ENCODE results near the gene ANKRD1.
"Not testable (repeated sequence)": the region's sequence is repeated elsewhere in the genome, so short reads cannot be mapped to it uniquely, and the experiment has no call there.

Gene ANKRD1

GRCh38 chr10:90947030-90947960 is 26.4 kb upstream of the ANKRD1 start:
- Histone ChIP-seq H3K9me2 (replicated peaks; ENCODE audit: insufficient read depth, low read length) (no peaks in the 10 kb centered on the region), H3K4me3 (ENCODE audit: insufficient read depth, low read length, poor library complexity, severe bottlenecking) (no peak overlapping the region), H4K20me1 (ENCODE audit: low read depth, low read length) (no peaks in the 10 kb centered on the region), H3K27ac (ENCODE audit: low read depth, low read length) (no peak overlapping the region), H3K36me3 (ENCODE audit: low read length) (no peaks in the 10 kb centered on the region), H3K9me3 (ENCODE audit: insufficient read depth, low read length) (no peaks in the 10 kb centered on the region), H3K79me2 (ENCODE audit: insufficient read depth, low read length) (no peaks in the 10 kb centered on the region), H3K9ac (ENCODE audit: low read length) (no peak overlapping the region), H3K4me2 (ENCODE audit: low read depth, low read length, poor library complexity, severe bottlenecking) (no peak overlapping the region), H3K27me3 (ENCODE audit: low read length) (no peaks in the 10 kb centered on the region), H3F3A (ENCODE audit: insufficient read depth) (no peaks in the 10 kb centered on the region), H2AFZ (ENCODE audit: low read depth, low read length, severe bottlenecking) (no peak overlapping the region)
- TF ChIP-seq EZH2phosphoT487 (conservative IDR thresholded peaks at IDR 0.05; ENCODE audit: low read length) (no peak), CTCF (IDR thresholded peaks at IDR 0.05; ENCODE audit: insufficient read depth, low read length, poor library complexity, severe bottlenecking) (no peak)

- Histone ChIP-seq H2AFZ (ENCODE audit: low read depth, low read length, severe bottlenecking) (no peak overlapping the region), H3K27ac (ENCODE audit: low read depth, low read length) (no peak overlapping the region), H3K9me3 (ENCODE audit: insufficient read depth, low read length) (no peaks in the 10 kb centered on the region), H3K27me3 (ENCODE audit: low read length) (no peaks in the 10 kb centered on the region), H3K9ac (ENCODE audit: low read length) (no peak overlapping the region), H3K36me3 (ENCODE audit: low read length) (no peaks in the 10 kb centered on the region), H3K4me2 (ENCODE audit: low read depth, low read length, poor library complexity, severe bottlenecking) (no peak overlapping the region), H3K4me3 (ENCODE audit: insufficient read depth, low read length, poor library complexity, severe bottlenecking) (no peak overlapping the region), H3F3A (ENCODE audit: insufficient read depth) (no peaks in the 10 kb centered on the region), H3K9me2 (replicated peaks; ENCODE audit: insufficient read depth, low read length) (no peaks in the 10 kb centered on the region), H4K20me1 (ENCODE audit: low read depth, low read length) (no peaks in the 10 kb centered on the region), H3K79me2 (ENCODE audit: insufficient read depth, low read length) (no peaks in the 10 kb centered on the region)
- TF ChIP-seq CTCF (IDR thresholded peaks at IDR 0.05; ENCODE audit: insufficient read depth, low read length, poor library complexity, severe bottlenecking) = no peak
- TF ChIP-seq EZH2phosphoT487 (conservative IDR thresholded peaks at IDR 0.05; ENCODE audit: low read length) = no peak
These were observed 24.7 kb upstream of the ANKRD1 start for GRCh38 chr10:90945491-90946070.

- H3K27ac ChIP-seq (ENCODE audit: low read depth, low read length) = no peak overlapping the region
- H3K36me3 ChIP-seq (ENCODE audit: low read length) = no peaks in the 10 kb centered on the region
- H3F3A ChIP-seq (ENCODE audit: insufficient read depth) = no peaks in the 10 kb centered on the region
- no peaks in the 10 kb centered on the region for H3K9me2 ChIP-seq (replicated peaks; ENCODE audit: insufficient read depth, low read length)
- H3K79me2 ChIP-seq (ENCODE audit: insufficient read depth, low read length) = no peaks in the 10 kb centered on the region
- no peaks in the 10 kb centered on the region for H4K20me1 ChIP-seq (ENCODE audit: low read depth, low read length)
- TF ChIP-seq EZH2phosphoT487 (conservative IDR thresholded peaks at IDR 0.05; ENCODE audit: low read length) (no peak), CTCF (IDR thresholded peaks at IDR 0.05; ENCODE audit: insufficient read depth, low read length, poor library complexity, severe bottlenecking) (no peak)
- H3K9ac ChIP-seq (ENCODE audit: low read length) = no peak overlapping the region
- no peaks in the 10 kb centered on the region for H3K9me3 ChIP-seq (ENCODE audit: insufficient read depth, low read length)
- H2AFZ ChIP-seq (ENCODE audit: low read depth, low read length, severe bottlenecking) = no peak overlapping the region
- no peaks in the 10 kb centered on the region for H3K27me3 ChIP-seq (ENCODE audit: low read length)
- no peak overlapping the region for H3K4me3 ChIP-seq (ENCODE audit: insufficient read depth, low read length, poor library complexity, severe bottlenecking)
- H3K4me2 ChIP-seq (ENCODE audit: low read depth, low read length, poor library complexity, severe bottlenecking) = no peak overlapping the region
These were observed 23.9 kb upstream of the ANKRD1 start for GRCh38 chr10:90944749-90945148.

- H3K9ac ChIP-seq (ENCODE audit: low read length); H3K9me2 ChIP-seq (replicated peaks; ENCODE audit: insufficient read depth, low read length); H3K27ac ChIP-seq (ENCODE audit: low read depth, low read length); H3K9me3 ChIP-seq (ENCODE audit: insufficient read depth, low read length); H3K4me2 ChIP-seq (ENCODE audit: low read depth, low read length, poor library complexity, severe bottlenecking); H3K79me2 ChIP-seq (ENCODE audit: insufficient read depth, low read length); H3K36me3 ChIP-seq (ENCODE audit: low read length); H3K4me3 ChIP-seq (ENCODE audit: insufficient read depth, low read length, poor library complexity, severe bottlenecking); H4K20me1 ChIP-seq (ENCODE audit: low read depth, low read length); H3K27me3 ChIP-seq (ENCODE audit: low read length); H3F3A ChIP-seq (ENCODE audit: insufficient read depth); H2AFZ ChIP-seq (ENCODE audit: low read depth, low read length, severe bottlenecking): not testable (repeated sequence)
These were observed 22.1 kb upstream of the ANKRD1 start for GRCh38 chr10:90942980-90943379.

Data from SU-DHL-6 (cell line).